Astrocyte (in vitro differentiated cells and primary cell): ENCODE data around the gene DCP1B.

Experiments used
- EZH2 ChIP-seq: IDR thresholded peaks from 2 replicates; pipeline ENCODE4 v1.6.1; 2012; ENCODE audit warnings: mild to moderate bottlenecking, low read length, inconsistent platforms; ENCODE audit not compliant: insufficient read depth
- TF ChIP-seq, protein P1 (sequence below): IDR thresholded peaks from 2 replicates; pipeline ENCODE4 v1.5.1; 2011; ENCODE audit warnings: low read depth, mild to moderate bottlenecking, inconsistent platforms, low read length, moderate library complexity; ENCODE audit not compliant: insufficient read depth

DNA sequence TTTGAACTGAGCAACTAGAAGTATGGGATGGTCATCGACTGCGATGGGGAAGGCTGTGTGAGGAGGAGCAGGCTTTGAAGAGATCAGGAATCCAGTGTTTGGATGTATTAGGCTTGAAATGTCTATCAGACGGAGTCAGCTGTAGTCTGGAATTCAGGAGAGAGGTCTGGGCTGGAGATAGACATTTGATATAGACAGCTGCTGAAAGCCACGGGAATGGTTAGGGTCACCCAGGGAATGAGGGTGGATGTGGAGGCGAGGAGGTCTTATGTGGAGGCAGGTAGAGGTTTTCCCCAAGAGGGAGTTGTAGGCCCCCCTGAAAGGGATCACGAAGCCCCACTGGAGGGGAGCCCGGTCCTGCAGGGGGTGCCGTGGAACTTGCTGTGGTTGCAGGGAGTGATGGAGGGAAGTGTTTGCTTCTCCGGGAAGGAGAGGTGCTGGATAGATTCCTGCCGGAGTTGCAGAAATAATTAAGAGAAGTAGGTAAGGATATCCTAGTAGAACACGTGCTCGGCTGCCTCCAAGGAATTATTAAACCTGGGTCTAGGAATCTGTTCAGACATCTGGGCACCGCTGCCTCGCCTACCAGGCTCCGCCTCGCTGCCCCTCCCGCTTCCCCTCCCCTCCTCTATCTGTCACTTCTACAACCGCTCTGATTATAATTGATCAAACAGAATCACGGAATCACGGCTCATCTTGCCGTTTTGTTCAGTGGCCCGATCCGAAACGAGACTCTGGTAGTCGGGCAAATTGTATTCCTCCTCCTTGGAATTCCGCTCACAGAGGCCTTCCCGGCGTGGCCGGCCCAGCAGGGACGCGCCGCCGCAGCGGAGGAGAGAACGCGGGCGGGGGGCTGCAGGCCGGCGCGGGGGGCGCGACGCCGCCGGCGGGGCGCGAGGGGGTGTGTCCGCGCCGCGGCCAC, 47.7 kb upstream of the DCP1B start:
- TF ChIP-seq, protein P1, sequence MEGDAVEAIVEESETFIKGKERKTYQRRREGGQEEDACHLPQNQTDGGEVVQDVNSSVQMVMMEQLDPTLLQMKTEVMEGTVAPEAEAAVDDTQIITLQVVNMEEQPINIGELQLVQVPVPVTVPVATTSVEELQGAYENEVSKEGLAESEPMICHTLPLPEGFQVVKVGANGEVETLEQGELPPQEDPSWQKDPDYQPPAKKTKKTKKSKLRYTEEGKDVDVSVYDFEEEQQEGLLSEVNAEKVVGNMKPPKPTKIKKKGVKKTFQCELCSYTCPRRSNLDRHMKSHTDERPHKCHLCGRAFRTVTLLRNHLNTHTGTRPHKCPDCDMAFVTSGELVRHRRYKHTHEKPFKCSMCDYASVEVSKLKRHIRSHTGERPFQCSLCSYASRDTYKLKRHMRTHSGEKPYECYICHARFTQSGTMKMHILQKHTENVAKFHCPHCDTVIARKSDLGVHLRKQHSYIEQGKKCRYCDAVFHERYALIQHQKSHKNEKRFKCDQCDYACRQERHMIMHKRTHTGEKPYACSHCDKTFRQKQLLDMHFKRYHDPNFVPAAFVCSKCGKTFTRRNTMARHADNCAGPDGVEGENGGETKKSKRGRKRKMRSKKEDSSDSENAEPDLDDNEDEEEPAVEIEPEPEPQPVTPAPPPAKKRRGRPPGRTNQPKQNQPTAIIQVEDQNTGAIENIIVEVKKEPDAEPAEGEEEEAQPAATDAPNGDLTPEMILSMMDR = no peak
- TF ChIP-seq EZH2 = no peak
